ENCODE results near the gene PEX11A.

The PEX11A gene

DNA sequence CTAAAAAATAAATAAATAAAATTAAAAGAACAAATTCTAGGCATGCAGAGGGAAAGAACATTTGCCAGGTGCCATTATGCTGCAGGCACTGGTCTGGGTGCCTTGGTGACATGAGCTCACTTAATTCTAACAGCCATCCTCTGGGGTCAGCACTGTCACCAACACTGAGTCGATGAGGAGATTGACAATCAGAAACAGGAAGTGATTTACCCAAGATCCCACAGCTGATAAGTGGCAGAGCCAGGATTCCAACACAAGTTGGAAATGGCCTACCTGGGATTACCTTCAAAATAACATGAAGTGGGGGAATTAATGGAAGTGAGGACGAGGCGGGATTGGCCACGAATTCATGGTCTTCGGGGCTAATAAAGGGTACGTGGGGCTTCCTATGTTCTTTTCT lies 14.9 kb downstream of the PEX11A start:
- DNase-seq (ENCODE audit: low read depth in 3 of 3) = no peak

GRCh38 chr15:89674526-89674925 lies 16.0 kb downstream of the PEX11A start:
- DNase-seq (ENCODE audit: low read depth in 3 of 3) = no peak

DNA sequence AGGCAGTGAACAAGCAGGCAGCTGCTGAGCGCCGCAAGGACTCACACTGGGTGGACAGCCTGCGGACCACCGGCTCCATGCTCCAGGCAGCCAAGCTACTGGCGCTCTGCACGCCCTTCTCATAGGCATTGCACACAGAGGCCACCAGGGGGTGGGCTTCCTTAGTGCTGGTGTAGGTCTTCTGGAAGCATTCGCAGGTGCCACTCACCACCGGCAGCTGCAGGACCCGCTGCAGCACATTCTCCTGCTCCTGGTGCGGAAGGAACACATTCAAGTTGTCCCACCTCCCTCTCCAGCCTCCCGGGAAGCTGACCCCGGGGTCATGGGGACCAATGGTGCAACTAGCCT lies 17.4 kb downstream of the PEX11A start:
- DNase-seq (ENCODE audit: low read depth in 3 of 3) = peak in 1 of 3 experiments; percentile 24

GRCh38 chr15:89672221-89673164 lies 18.1 kb downstream of the PEX11A start:
- DNase-seq (ENCODE audit: low read depth in 3 of 3) = no peak

- DNase-seq (ENCODE audit: low read depth in 3 of 3) = no peak
Measured at GRCh38 chr15:89671687-89672086, 18.9 kb downstream of the PEX11A start.

DNA sequence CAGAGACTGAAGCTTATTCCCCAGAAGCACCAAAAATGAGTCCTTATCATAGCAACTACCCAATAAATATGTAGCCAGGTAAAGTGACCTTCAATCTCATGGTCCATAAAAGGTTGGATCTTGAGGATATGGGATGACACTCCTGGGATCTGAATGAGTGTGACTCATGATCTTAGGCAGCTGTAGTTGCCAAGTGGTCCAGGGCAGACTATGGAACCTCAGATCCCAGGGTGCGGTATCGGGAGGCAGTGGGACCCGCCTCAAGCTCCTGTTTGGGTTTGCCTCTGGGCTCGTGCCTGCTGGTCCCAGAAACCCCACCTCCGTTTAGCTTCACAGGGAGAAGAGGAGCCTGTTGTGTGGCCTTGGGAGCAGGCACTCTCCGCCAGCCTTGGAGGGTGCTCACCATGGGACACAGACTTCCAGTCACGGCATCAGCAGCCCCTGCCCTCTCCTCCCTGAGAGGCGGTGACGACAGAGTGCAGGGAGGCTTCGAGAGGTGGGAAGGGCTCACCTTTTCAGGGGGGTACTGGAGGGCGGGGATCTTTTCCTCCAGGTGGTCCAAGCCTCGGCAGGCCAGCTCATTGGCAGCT lies 19.5 kb downstream of the PEX11A start:
- no peak for DNase-seq (ENCODE audit: low read depth in 3 of 3)

GRCh38 chr15:89669941-89670340 lies 20.6 kb downstream of the PEX11A start:
- DNase-seq (ENCODE audit: low read depth in 3 of 3) = no peak

DNA sequence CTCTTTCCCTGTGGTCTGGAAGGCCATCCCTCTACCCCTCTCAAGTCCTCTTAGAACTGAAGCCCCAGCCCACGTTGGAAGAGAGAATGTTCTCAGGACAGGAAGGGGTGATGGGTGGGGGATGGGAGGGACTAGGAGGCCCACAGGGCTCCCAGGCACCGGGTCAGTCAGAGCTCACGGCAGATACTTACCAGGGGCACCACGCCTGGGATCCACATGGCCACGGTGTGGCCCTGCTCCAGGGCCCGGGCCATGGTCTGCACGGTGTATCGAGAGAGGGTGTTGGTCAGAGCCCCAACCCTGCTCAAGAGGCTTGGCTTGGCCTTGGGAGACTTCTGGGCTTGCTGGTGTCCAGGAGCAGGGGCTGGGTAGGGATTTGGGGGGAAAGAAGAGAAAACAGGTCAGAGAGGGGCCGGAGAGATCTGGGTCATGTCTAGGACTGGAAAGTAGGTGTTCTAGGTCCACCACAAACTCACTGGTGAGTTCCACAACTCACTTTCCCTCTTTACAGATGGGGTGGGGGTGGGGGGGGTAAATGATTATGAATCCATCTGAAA lies 21.2 kb downstream of the PEX11A start:
- no peak for DNase-seq (ENCODE audit: low read depth in 3 of 3)

DNA sequence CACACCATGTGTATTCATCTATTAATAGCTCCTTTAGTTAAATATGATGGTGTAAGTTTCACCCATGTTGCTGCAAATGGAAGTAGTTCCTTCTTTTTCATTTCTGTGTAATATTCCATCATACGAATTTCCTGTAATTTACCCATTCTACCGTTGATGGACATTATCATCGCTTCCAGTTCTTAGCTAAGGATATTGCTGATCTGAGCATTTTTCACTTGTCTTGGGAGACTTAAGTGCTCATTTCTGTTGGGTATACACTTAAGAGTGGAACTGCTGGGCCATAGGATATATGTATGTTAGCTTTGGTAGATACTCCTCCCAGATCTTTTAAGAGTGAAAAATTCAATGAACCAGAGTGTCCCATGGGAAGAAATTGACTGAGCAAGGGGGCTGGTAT lies 22.4 kb downstream of the PEX11A start:
- no peak for DNase-seq (ENCODE audit: low read depth in 3 of 3)

GRCh38 chr15:89667706-89667960 lies 22.9 kb downstream of the PEX11A start:
- DNase-seq (ENCODE audit: low read depth in 3 of 3) = no peak

- no peak for DNase-seq (ENCODE audit: low read depth in 3 of 3)
Measured at GRCh38 chr15:89666858-89667705, 23.5 kb downstream of the PEX11A start.

- DNase-seq (ENCODE audit: low read depth in 3 of 3) = no peak
Measured at GRCh38 chr15:89666184-89666857, 24.2 kb downstream of the PEX11A start.

GRCh38 chr15:89665449-89666181 lies 24.9 kb downstream of the PEX11A start:
- peak in 1 of 3 experiments; percentile 9 for DNase-seq (ENCODE audit: low read depth in 3 of 3)

DNA sequence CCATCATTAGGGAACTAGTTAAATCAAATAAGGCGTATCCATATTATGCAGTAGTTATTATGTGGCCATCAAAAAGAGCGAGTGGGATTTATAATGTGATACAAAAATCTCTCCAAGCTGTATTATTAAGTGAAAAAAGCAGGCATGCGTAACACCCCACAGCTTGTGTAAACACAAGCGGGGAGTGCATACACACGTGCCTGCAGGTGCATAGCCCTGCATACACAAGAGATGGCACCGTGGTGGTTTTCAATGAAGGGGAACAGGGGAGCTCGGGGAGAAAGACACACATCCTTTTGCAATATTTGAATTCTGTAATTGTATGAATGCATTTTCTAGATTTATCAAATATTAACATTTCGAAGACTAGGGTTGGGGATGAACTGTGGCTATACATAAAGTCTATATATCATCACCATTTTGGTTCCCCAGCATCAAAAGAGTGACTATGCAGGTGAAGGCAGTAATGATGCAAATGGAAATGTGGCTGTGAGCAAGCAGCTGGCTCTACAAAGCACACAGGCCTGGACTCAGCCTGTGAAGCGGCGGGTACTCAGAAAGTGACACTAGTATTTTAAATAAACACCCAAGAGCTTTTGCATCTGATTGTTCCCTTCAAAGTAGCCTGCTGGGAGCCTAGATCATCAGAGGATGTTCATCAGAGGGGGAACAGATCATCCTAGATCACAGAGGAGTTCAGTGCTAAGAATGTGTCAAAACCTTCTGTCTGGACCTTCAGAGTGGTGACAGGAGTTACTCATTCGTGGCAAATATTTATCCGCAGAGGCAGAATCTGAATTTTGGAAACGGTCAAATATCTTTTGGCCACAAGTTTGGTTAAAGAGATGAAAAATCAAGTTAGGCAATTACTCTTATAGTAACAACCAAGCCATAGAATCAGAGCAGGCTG lies 25.9 kb downstream of the PEX11A start:
- no peak for DNase-seq (ENCODE audit: low read depth in 3 of 3)

- no peak for DNase-seq (ENCODE audit: low read depth in 3 of 3)
Measured at GRCh38 chr15:89662893-89663626, 27.5 kb downstream of the PEX11A start.

DNA sequence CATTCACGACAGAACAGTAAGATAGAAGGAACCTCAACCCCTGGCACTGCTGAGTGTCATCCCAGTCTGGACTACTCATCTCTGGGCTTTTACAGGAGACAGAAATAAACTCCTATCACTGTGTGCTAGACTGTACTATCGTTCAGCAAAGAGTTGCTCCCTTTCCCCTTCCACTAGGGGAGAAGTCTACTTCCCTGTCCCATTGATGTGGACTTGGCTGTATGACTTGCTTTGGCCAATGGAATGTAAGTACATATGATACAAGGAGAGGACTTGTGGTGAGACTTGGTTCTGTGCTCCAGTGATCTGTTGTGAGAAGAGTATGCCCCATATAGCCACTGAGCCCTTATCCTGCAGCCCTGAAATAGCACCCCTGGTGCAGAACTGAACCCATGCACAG lies 30.0 kb downstream of the PEX11A start:
- no peak for DNase-seq (ENCODE audit: low read depth in 3 of 3)

DNA sequence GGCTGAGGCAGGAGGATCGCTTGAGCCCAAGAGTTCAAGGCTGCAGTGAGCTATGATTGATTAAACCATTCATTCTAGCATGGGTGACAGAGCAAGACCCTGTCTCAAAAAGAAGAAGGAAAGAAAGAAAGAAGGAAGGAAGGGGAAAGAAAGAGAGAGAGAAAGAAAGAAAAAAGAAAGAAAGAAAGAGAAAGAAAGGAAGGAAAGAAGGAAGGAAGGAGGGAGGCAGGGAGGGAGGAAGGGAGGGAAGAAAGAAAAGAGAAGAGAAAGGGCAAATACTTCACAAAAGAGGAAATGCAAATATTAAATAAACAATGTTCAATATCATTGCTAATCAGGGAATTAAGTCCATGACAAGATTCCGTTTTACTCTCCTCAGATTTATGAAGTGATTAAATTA lies 31.3 kb downstream of the PEX11A start:
- no peak for DNase-seq (ENCODE audit: low read depth in 3 of 3)

GRCh38 chr15:89657686-89658200 lies 32.8 kb downstream of the PEX11A start:
- DNase-seq (ENCODE audit: low read depth in 3 of 3) = no peak

Measured in stimulated activated CD4-positive, alpha-beta T cell treated with anti-CD3 and anti-CD28 coated beads, TNF-alpha, amount 100 ng/mL, for 24 hours (primary cell).